Suprapubic skin (tissue), 3 donors: ENCODE measurements around the gene PHETA2.

Experiments used
- CTCF ChIP-seq, 2 donors: fragments of 200-600 bp in 1 of 2; fragments of 450-650 bp in 1 of 2; sonication (generic) in 1 of 2; IDR thresholded peaks; one replicate each; pipeline ENCODE4 v1.5.1; 2016 to 2019; ENCODE audit warnings: antibody characterized with exemption in 2 of 2, mild to moderate bottlenecking in 1 of 2, moderate library complexity in 1 of 2
- POLR2AphosphoS5 ChIP-seq, 3 donors: sonication (generic); formaldehyde crosslinking; IDR thresholded peaks; one replicate each; pipeline ENCODE4 v1.6.1; 2017; ENCODE audit warnings: antibody characterized with exemption in 3 of 3

GRCh38 chr22:42050641-42051180, 23.3 kb upstream of the PHETA2 start:
- TF ChIP-seq CTCF (IDR thresholded peaks at IDR 0.05) (no peak), POLR2AphosphoS5 (IDR thresholded peaks at IDR 0.05) (no peak)
